Measurements from ENCODE around the gene URB1.
"Not testable (repeated sequence)": the region's sequence is repeated elsewhere in the genome, so short reads cannot be mapped to it uniquely, and the experiment has no call there.

The URB1 gene, protein sequence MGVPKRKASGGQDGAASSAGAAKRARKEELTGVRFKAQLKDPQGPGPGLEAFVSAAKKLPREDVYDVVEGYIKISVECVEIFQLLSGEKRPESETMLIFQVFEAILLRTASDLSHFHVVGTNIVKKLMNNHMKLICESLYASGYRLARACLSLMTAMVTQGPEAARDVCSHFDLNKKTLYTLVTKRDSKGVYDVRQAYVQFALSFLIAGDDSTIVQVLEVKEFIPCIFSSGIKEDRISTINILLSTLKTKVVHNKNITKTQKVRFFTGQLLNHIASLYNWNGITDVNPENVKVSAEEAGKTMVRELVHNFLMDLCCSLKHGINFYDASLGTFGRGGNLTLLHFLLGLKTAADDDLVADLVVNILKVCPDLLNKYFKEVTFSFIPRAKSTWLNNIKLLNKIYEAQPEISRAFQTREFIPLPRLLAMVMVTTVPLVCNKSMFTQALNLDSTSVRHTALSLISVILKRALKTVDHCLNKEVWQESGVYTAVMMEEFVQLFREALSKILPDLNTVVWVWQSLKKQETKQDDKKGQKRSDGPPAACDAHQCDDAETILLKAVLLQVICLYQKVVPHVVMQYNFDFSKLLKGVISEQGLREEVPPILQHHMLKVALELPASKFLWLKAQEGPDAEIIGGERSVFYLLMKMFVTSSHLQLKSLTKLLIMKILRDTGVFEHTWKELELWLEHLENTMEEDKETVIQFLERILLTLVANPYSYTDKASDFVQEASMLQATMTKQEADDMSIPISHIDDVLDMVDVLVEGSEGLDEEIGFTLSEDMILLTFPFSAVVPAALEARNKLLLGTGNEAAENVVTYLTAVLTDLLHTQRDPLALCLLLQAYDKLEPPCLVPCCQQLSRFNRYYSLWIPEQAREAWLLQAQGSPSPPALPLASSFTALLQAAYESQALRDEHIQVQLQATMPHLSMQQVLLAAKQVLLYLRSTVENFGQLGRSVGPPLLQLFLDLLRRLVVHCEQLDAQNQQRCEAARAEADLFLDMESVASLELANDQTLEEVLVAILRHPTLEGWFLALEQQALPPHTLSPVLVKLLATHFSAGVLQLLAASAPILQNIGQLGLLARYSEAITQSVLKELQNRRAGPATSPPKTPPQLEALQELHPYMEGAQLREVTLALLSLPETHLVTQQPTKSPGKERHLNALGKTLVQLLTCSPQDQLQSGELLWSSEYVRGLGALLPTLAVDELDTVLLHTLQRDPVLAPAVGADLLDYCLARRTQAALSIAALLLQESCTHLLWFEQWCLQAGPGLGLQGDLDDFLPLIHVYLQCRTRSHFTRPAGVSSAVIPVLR (N-terminal part only)

DNA sequence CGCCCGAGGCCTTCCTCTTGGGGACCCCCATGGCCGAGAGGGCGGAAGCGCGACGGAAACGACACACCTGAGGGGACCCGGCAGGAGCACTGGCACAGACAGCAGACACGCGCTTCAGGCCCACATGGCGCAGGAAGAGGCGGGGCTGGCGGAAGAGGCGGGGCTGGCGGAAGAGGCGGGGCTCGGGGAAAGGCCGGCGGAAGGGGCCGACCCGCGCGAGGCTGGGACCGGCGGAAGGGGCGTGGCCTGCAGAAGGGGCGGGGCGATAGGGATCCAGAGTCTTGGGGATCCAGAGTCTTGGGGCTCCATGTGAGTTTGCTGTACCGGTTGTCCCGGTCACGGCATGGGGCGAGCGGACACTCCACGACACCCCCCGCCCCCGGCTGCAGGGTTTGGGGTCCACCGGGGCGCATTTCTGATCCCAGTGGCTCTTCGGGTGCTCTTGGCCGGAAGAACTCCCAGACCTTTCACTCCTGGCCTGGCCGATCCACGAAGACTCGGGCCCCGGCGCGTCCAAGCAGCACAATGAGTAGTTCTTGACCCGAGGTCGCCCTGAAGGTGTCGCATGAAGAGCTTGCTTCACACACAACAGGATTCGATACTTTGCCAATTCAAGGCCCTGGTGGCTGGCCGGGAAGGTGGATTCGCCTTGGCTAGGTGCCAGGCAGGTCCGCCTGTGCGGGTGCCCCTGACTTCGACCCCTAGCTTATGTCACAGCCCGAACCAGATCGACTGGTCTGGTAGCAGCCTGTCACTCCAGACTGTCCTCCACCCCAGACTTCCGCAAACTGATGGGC, at the start of gene URB1:
Gene URB1, minus strand, starts transcription at position 133 of the 797 bp plus-strand sequence. Its CDS starts 102 bp downstream, at position 31.
- DNase-seq (ENCODE audit: low read depth): peak; percentile 94

DNA sequence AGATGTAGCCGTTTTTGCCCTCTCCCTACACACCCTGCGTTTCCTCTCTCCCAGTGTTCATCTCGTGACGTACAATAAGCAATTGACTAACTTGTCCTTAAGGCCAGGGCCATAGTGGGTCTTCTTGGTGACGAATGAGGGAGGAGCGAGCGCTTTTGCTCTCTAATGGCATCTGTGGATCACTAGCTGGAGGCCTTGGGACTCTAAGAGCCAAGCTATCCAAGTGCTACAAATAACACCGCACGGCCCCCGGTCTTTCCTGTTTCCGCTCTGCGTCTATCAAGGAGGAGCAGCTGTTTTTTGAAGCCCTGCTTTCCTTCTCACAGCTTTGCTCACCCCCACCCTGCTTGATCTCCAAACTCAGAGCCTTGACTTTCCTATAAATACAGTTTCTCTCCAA, 44.9 kb upstream of the URB1 start:
- DNase-seq (ENCODE audit: low read depth): no peak

GRCh38 chr21:32432982-32433660, 40.3 kb upstream of the URB1 start:
- not testable (repeated sequence) for DNase-seq (ENCODE audit: low read depth)

DNA sequence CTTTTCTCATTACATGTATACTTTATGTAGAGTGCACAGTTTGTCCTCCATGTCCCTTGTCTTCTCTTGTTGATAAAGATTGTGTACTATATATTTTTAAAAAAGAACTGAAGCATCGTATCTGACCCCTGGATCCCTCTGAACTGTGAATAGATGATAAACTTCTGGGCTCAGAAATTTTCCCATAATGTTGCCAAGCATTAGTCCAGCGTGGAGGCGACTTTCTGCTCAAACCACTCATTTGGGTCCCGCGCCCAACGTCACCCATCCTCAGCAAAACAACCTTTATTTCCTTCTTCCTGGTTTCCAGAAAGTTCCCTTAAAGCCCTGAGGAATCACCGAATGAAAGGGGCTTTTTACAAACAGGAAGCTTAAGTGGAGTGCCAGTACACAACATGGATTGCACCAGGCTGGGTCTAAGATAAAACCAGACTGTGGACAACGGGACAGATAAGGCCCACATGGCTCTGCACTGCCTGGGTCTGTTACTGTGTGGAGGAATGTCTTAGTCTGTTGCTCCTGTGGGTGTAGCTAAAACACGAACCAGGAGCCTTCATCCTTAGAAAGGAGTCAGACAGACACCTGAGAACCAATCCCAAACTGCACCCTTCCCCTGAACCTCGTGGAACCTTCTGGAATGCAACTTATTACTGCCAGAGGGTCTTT, 35.3 kb upstream of the URB1 start:
- DNase-seq (ENCODE audit: low read depth): no peak

DNA sequence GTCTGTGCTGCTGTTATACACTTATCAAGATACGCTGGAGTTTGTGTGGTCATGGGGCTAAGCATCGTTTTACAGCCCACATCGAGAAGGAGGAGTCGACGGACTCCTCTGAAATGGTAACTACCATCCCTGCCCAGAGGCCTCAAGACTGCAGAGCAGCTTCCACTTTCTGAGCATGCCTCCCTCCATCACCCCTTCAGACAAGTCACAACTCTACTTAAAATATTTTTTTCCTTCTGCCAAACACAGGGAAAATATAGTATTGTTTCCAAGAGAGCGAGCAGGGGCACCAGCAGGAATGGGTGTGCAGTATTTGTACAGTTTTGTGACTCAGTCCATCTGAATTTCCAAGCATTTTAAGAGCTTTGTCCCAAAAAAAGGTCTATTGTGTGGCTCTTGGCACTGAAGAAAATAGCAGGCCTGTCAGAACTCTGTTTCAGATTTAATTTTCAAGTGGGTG, 33.8 kb upstream of the URB1 start:
- DNase-seq (ENCODE audit: low read depth): no peak

GRCh38 chr21:32426066-32426465, 33.3 kb upstream of the URB1 start:
- no peak for DNase-seq (ENCODE audit: low read depth)

DNA sequence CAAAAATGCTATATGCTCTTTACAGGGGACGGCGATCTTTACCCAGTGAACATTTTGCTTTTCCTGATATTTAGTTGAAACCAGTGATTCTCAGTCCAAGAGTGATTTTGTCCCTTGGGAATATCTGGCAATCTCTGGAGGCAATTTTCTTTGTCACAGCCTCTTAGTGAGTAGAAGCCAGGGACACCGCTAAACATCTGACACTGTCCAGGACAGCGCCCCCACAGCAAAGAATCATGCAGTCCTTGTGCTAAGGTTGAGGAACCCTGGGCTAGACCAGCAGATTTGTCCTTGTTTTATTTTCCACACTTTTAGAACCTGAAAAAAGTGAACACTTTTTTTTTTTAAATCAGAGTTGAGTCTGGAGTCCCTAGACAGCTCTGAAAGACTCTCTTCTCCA, 32.8 kb upstream of the URB1 start:
- no peak for DNase-seq (ENCODE audit: low read depth)

DNA sequence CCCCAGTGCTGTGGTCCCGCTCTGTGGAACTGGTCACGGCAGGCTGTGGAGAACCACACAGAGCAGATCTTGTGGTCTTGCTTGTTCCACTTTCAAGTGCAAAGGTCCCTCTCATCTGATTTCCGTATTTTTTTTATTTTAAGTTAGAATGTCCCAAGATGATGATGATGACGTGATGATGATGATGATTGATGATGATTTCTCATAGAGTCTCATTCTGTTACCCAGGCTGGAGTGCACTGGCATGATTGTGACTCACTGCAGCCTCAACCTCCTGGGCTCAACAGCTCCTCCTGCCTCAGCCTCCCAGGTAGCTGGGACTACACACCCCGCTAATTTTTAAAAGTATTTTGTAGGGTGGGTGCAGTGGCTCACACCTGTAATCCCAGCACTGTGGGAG, 31.9 kb upstream of the URB1 start:
- DNase-seq (ENCODE audit: low read depth): no peak

GRCh38 chr21:32424191-32424535, 31.4 kb upstream of the URB1 start:
- DNase-seq (ENCODE audit: low read depth): no peak

DNA sequence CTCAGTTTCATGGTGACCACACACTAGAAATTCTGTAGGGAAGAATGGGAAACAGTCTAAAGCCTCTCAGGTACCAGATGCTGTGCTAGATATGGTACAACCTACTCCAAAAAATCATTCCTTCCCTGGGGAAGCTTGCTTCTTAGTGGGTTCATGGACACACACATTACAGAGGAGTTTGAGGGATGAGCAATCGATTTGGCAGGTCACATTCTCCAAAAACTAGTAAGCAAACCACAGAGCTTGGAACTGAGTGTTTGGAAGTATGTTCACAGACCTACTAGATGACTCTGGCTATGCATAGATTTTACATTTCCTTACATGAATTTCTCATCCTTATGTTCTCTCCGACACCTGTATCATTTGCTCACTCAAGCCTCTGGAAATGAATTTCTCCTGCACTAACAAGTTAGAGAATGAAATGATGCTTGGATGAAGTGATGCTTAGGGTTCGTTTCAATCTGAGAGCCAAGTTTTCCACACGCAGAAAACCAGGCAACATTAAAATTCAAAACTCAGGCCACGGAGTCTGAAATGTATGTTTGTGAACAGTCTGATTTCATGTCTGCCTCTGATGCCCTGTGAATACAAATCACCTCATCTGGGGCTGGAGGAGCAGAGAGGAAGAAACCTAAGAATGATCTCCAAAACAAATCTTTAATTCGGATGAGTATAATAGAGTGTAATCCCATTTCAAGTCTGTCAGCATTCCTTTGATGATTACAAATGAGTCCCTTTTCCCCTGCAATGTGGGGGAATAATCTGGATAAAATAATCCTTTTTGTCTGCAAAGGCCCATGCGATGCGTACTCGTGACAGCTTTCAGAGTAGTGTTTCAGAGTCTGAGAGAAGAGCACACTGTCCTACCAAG, 30.7 kb upstream of the URB1 start:
- no peak for DNase-seq (ENCODE audit: low read depth)

- no peak for DNase-seq (ENCODE audit: low read depth)
These were observed 29.3 kb upstream of the URB1 start for GRCh38 chr21:32422064-32422463.

GRCh38 chr21:32418146-32418545, 25.3 kb upstream of the URB1 start:
- DNase-seq (ENCODE audit: low read depth): no peak

DNA sequence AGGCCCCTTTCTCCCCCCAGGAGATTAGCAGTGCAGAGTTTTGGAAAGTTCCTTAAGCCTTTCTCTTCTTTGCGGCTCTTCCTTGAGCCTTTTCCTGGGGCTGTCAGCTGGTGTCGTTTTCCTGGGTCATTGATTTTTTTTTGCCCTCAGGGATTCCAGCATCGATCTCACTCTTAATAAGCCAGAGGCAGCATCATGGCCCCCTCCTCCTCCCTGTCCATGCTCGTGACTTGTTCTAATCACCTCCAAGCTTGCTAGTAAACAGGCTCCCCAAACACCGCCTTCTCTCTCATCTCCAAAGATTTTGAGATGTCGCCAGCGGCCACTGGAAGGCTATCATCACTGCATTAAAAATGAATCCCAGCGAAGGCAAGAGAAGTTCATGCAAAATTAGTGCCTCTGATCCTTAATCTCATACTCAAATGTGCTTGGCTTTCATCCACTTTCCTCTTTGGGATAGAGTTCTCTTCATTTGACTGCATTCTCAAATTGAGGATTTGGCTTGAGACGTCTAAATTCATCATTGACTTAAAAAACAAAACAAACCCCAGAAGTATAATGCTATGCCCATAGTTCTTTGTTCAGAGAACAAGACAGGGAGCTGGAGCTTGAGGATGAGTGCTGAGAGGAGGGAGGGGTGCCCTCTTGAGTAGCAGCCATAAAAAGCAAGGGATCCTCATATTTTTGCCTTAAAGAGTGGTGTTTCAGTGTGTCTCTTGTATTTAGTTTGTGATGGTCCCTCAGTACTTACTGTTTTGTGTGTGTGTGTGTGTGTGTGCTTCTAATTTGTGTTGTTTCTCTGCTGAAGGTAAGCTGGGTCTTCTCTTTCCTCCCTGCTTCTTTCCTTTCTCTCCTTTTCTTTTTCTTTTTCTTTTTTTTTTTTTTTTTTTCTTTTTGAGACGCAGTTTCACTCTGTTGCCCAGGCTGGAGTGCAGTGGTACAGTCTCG, 22.9 kb upstream of the URB1 start:
- no peak for DNase-seq (ENCODE audit: low read depth)

GRCh38 chr21:32414579-32415358, 22.0 kb upstream of the URB1 start:
- no peak for DNase-seq (ENCODE audit: low read depth)

GRCh38 chr21:32413697-32414578, 21.1 kb upstream of the URB1 start:
- DNase-seq (ENCODE audit: low read depth): no peak

GRCh38 chr21:32413015-32413504, 20.2 kb upstream of the URB1 start:
- DNase-seq (ENCODE audit: low read depth): peak; percentile 7

Data from activated T-cell treated with anti-CD3 and anti-CD28 coated beads for 24 hours (primary cell).